ENCODE data around the gene CASP7.

Gene CASP7

GRCh38 chr10:113733635-113734034 is 53.9 kb downstream of the CASP7 start:
- Histone ChIP-seq H3K4me1 (ENCODE audit: insufficient read depth, low read length, severe bottlenecking) (no peaks in the 10 kb centered on the region), H3K9ac (ENCODE audit: low read length) (no peak overlapping the region), H3K79me2 (ENCODE audit: insufficient read depth, low read length) (no peaks in the 10 kb centered on the region), H3K9me2 (ENCODE audit: low read depth, low read length) (no peaks in the 10 kb centered on the region), H3F3A (ENCODE audit: insufficient read depth, low read length) (no peaks in the 10 kb centered on the region), H3K27ac (ENCODE audit: low read depth, low read length, poor library complexity, severe bottlenecking) (no peak overlapping the region), H4K20me1 (ENCODE audit: insufficient read depth, low read length) (no peaks in the 10 kb centered on the region), H3K4me2 (ENCODE audit: low read length) (no peak overlapping the region), H3K9me3 (ENCODE audit: low read length) (no peaks in the 10 kb centered on the region), H2AFZ (ENCODE audit: low read length) (no peak overlapping the region), H3K36me3 (ENCODE audit: insufficient read depth, low read length) (peaks cover 18% of the 10 kb centered on the region; the same call in 1 of the 2 replicates), H3K4me3 (ENCODE audit: low read depth, low read length, poor library complexity, severe bottlenecking) (no peak overlapping the region), H3K27me3 (ENCODE audit: insufficient read depth, low read length) (no peaks in the 10 kb centered on the region)
- no peak for TF ChIP-seq EZH2 (IDR thresholded peaks at IDR 0.05; ENCODE audit: borderline replicate concordance, low read length)
- TF ChIP-seq CTCF (IDR thresholded peaks at IDR 0.05; ENCODE audit: low read length) = no peak

- H3K4me2 ChIP-seq (ENCODE audit: low read length) = no peak overlapping the region
- H3F3A ChIP-seq (ENCODE audit: insufficient read depth, low read length) = no peaks in the 10 kb centered on the region
- H2AFZ ChIP-seq (ENCODE audit: low read length) = no peak overlapping the region
- H3K27ac ChIP-seq (ENCODE audit: low read depth, low read length, poor library complexity, severe bottlenecking) = no peak overlapping the region
- H3K4me3 ChIP-seq (ENCODE audit: low read depth, low read length, poor library complexity, severe bottlenecking) = no peak overlapping the region
- no peak overlapping the region for H3K9ac ChIP-seq (ENCODE audit: low read length)
- H3K9me3 ChIP-seq (ENCODE audit: low read length) = no peaks in the 10 kb centered on the region
- H3K36me3 ChIP-seq (ENCODE audit: insufficient read depth, low read length) = no peaks in the 10 kb centered on the region
- TF ChIP-seq EZH2 (IDR thresholded peaks at IDR 0.05; ENCODE audit: borderline replicate concordance, low read length) = no peak
- TF ChIP-seq CTCF (IDR thresholded peaks at IDR 0.05; ENCODE audit: low read length) = no peak
- H3K4me1 ChIP-seq (ENCODE audit: insufficient read depth, low read length, severe bottlenecking) = no peaks in the 10 kb centered on the region
- H4K20me1 ChIP-seq (ENCODE audit: insufficient read depth, low read length) = no peaks in the 10 kb centered on the region
- H3K9me2 ChIP-seq (ENCODE audit: low read depth, low read length) = no peaks in the 10 kb centered on the region
- H3K79me2 ChIP-seq (ENCODE audit: insufficient read depth, low read length) = no peaks in the 10 kb centered on the region
- no peaks in the 10 kb centered on the region for H3K27me3 ChIP-seq (ENCODE audit: insufficient read depth, low read length)
Observed at GRCh38 chr10:113735913-113736312, 56.2 kb downstream of the CASP7 start.

- Histone ChIP-seq H3K4me2 (ENCODE audit: low read length) (no peak overlapping the region), H3K27ac (ENCODE audit: low read depth, low read length, poor library complexity, severe bottlenecking) (no peak overlapping the region), H3K4me3 (ENCODE audit: low read depth, low read length, poor library complexity, severe bottlenecking) (no peak overlapping the region), H3K9ac (ENCODE audit: low read length) (no peak overlapping the region), H3K36me3 (ENCODE audit: insufficient read depth, low read length) (no peaks in the 10 kb centered on the region), H3K9me2 (ENCODE audit: low read depth, low read length) (no peaks in the 10 kb centered on the region), H4K20me1 (ENCODE audit: insufficient read depth, low read length) (no peaks in the 10 kb centered on the region), H3K9me3 (ENCODE audit: low read length) (no peaks in the 10 kb centered on the region), H3K27me3 (ENCODE audit: insufficient read depth, low read length) (no peaks in the 10 kb centered on the region), H3K4me1 (ENCODE audit: insufficient read depth, low read length, severe bottlenecking) (no peaks in the 10 kb centered on the region), H3K79me2 (ENCODE audit: insufficient read depth, low read length) (no peaks in the 10 kb centered on the region), H3F3A (ENCODE audit: insufficient read depth, low read length) (no peaks in the 10 kb centered on the region), H2AFZ (ENCODE audit: low read length) (no peak overlapping the region)
- TF ChIP-seq CTCF (IDR thresholded peaks at IDR 0.05; ENCODE audit: low read length) = no peak
- TF ChIP-seq EZH2 (IDR thresholded peaks at IDR 0.05; ENCODE audit: borderline replicate concordance, low read length) = no peak
Observed at GRCh38 chr10:113736576-113736975, 56.9 kb downstream of the CASP7 start.
